Posterior cingulate gyrus (tissue), 11 donors: Measurements from ENCODE around the gene BIK.
A peak's percentile ranks its signal among the peaks of the same experiment; 100 is the strongest.
"Not testable (repeated sequence)": the region's sequence is repeated elsewhere in the genome, so short reads cannot be mapped to it uniquely, and the experiment has no call there.

Experiments
- DNase-seq, 10 donors: peaks; one replicate each; pipeline versions ENCODE4 v3.0.0 to v3.0.0-alpha.2; 2020 to 2021; ENCODE audit warnings: mixed read lengths in 3 of 10
- intact Hi-C: fragments of 100-400 bp; cut with DNase I; formaldehyde crosslinking; loops from one replicate; pipeline ENCODE4 v1.15.1; 2023

The BIK gene

DNA sequence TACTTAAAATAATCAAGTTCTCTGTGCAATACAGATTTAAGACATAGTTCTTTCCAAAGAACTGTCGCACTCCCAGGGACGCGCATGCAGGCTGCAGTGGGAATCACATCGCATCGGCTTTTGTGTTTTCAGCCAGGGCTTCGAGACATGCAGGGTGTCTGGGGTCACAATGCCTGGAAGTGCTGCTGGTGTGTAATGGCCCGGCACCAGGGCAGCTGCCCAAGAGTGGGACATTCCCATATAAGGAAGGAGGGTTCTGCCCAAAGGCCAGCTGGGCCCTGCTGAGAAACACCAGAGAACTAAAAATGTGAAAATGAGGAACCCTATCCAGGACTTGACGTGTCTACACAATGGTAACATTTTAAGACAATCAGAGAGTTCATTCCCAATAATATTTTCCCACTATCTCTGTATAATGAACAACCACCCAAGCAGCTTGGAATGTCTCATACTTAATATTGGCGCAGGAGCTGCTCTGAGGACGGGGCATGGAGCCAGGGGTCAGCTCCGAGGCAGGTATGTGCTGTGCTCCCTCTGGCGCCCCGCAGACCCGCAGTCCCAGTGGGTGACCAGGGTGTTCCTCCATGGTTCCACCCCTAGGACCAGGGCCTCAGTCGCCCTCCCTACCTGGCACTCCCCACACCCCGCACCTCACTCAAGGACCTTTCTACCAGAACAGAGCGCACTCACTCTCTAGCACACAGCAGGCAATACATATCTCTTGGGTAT lies 21.4 kb downstream of the BIK start:
- peak in 1 of 10 donors; percentile 69 for DNase-seq
- intact Hi-C loops = no loop called here

DNA sequence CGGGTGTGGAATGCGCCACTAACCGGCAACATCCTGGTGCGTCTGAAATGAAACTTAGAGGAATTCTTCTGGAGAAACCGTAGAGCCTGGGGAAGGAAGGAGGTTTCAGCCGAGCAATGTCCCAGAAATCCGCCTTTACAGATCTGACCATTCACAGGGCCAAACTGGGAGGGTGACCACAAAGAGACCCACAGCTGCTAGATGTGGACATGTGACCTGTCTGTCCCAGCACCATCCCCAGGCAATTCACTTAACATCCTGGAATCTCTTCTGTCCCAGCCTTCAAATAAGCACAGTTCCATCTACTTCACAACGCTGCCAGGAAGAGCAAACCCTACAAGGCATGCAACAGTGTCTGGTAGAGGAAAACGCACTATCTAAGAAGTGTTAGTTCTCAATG lies 22.9 kb downstream of the BIK start:
- intact Hi-C loops = no loop called here
- DNase-seq = no peak

DNA sequence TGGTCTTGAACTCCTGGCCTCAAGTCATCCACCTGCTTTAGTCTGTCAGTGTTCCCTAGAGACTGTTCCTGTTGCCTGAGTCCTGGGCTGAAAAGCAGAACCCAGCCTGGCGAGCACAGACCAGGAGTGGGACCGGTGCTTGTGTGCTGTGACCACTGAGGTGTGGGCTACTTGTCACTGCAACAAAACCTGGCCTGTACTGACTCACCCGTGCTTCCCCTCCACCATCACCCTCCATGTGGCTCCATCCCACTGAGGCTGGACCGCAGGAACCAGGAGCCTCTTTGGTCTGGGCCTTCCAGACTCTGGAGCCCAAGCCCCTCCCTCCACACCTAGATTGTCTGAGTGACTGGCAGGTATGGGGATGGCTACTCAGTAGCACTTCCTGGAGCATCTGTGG lies 24.0 kb downstream of the BIK start:
- intact Hi-C loops = no loop called here
- DNase-seq = no peak

DNA sequence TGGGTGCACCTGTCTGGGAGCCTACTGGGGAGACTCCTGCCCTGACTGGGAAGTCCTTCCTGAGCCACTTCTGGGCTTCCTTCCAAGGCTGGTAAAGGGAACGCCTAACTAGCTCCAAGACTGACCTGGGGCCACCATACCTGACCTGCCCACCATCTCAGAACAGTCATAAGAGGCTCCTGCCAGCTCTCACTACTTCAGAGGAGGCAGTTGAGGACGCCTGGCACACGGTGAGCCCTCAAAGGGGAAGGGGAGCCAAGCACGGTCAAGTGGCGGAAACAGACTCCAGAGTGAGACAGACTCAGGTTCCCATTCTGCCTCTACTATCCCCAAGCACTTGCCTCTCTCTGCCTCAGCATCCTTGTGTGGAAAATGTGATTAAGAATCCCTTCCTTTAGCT lies 25.0 kb downstream of the BIK start:
- intact Hi-C loops = no loop called here
- peak in 1 of 10 donors; percentile 80 for DNase-seq

- intact Hi-C loops = no loop called here
- peak in 3 of 10 donors; percentile 26 to 75 (median 27) for DNase-seq
Observed at GRCh38 chr22:43136255-43136654, 25.7 kb downstream of the BIK start.

DNA sequence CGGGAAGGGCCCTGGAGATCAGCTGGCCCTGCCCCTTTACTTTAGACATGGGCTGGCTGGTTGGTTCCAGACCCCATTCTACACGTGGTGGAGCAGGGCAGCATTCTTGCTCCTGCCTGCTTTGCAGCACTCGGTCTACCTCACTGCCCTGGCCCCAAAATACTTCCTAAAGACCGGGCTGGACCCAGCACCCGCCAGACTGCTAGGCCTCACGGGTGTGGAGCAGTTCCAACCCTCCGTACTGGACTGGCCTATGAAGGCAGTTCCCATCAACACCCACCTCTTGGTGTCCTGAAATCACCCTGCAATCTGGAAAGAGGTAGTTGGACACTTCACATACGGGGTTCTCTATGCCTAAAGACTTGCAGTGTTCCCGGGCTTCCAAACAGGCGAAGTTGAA lies 26.3 kb downstream of the BIK start:
- peak in 1 of 10 donors; percentile 71 for DNase-seq
- intact Hi-C loops = no loop called here

GRCh38 chr22:43142880-43143562 lies 32.5 kb downstream of the BIK start, which contains the start of gene MCAT:
TSS of gene MCAT (minus strand) at chr22:43143398. CDS start at chr22:43143348, 50 bp downstream.
- peak; percentile 73 to 97 (median 86) for DNase-seq
- intact Hi-C loops = loop anchor here (2.0 kb wide), 1 partner anchor 54 kb away; the partner anchor contains the start of gene TTLL1

GRCh38 chr22:43144949-43145348 lies 34.4 kb downstream of the BIK start:
- intact Hi-C loops = no loop called here

GRCh38 chr22:43145371-43145770 lies 34.8 kb downstream of the BIK start:
- DNase-seq, intact Hi-C loops: not testable (repeated sequence)

More at GRCh38 chr22:43144949-43145348, 34.4 kb downstream of the BIK start:
- no peak for DNase-seq

DNA sequence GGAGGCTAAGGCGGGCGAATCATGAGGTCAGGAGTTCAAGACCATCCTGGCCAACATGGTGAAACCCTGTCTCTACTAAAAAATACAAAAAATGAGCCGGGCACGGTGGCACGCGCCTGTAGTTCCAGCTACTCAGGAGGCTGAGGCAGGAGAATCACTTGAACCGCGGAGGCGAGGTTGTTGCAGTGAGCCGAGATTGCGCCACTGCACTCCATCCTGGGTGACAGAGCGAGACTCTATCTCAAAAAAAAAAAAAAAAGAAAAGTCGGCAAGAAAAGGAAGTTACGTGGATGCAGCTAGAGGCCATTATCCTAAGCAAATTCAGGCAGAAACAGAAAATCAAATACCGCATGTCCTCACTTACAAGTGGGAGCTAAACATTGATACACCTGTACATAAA lies 35.8 kb downstream of the BIK start:
- intact Hi-C loops, DNase-seq: not testable (repeated sequence)

GRCh38 chr22:43147821-43148220 lies 37.3 kb downstream of the BIK start:
- intact Hi-C loops = no loop called here
- DNase-seq = no peak

- intact Hi-C loops = no loop called here
- no peak for DNase-seq
Observed at GRCh38 chr22:43148581-43148980, 38.0 kb downstream of the BIK start.

GRCh38 chr22:43150731-43151206 lies 40.2 kb downstream of the BIK start:
- intact Hi-C loops = loop anchor here (2.0 kb wide), 1 partner anchor 36 kb away; the partner anchor contains the start of gene TTLL12
- DNase-seq = no peak

DNA sequence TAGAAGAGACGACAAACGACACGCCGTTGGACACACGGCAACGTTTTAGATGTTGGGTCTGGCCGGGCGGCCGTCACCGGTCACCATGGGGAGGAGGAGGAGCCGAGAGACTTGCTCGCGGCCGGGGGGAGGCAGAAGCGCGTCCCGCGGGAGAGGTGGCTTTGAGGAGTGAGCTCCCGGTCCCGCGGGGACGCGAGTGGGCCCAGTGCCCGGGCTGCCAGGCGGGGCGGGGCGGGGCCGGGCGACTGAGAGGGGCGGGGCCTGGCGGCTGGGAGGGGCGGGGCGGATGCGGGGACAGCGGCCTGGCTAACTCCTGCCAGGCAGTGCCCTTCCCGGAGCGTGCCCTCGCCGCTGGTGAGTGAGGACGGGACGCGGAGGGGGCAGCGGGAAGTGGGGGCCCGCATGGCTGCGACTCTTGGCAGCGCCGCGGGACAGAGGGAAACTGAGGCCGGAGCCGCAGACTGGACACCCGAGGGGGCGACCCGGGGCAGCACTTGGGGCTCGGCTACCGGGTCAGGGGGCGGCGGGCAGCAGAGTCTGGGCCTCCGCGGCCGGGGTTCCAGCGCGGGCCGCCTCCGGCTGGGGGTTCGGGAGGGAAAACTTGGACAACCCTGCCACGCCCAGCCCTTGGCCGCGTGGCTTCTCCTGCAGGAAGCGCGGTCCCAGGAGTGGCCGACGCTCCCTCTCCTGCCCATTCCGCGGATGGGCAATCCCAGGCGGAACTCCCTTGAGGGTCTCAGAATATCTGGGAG lies 40.9 kb downstream of the BIK start, which contains the start of gene TSPO:
TSPO (plus strand) TSS at position 309 of the 752 bp plus-strand sequence. CDS start 7,680 bp downstream, outside the sequence.
- DNase-seq = peak; percentile 49 to 97 (median 71)
- intact Hi-C loops = loop anchor here (2.0 kb wide), 1 partner anchor 35 kb away; the partner anchor contains the start of gene TTLL12

- DNase-seq = no peak
- intact Hi-C loops = no loop called here
Observed at GRCh38 chr22:43152003-43152356, 41.4 kb downstream of the BIK start.

- peak in 7 of 10 donors; percentile 21 to 92 (median 50) for DNase-seq
- intact Hi-C loops = no loop called here
Observed at GRCh38 chr22:43152357-43153071, 42.0 kb downstream of the BIK start.

DNA sequence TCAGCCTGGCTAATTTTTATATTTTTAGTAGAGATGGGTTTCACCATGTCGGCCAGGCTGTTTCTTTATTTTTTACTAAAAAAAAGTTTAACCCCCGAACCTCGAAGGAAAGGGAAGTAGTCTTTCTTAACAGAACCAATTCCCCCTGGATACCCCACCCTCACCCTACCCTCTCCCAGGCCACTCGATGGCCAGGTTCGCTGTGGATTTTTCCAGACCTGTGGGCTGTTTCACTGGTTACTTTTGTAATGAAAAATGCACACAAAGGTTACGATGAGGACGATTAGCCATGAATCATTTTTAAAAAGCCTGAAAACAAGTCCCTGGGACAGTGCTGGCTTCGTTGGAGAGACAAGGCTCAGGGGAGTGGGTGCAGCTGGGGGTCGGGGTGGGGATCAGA lies 43.3 kb downstream of the BIK start:
- intact Hi-C loops = no loop called here
- DNase-seq = no peak

- intact Hi-C loops = no loop called here
- DNase-seq = peak in 1 of 10 donors; percentile 80
Observed at GRCh38 chr22:43154887-43155536, 44.5 kb downstream of the BIK start.

- intact Hi-C loops = no loop called here
- DNase-seq = peak in 1 of 10 donors; percentile 69
Observed at GRCh38 chr22:43155789-43156188, 45.2 kb downstream of the BIK start.
